ENCODE results near the gene AGMO. TPM values are rescaled to one million over a fixed set of nuclear protein-coding genes. Genes with fewer than 3 reads are reported as not detected.

AGMO gene
- total RNA-seq, 1 experiment from 2014 or later: not detected

DNA sequence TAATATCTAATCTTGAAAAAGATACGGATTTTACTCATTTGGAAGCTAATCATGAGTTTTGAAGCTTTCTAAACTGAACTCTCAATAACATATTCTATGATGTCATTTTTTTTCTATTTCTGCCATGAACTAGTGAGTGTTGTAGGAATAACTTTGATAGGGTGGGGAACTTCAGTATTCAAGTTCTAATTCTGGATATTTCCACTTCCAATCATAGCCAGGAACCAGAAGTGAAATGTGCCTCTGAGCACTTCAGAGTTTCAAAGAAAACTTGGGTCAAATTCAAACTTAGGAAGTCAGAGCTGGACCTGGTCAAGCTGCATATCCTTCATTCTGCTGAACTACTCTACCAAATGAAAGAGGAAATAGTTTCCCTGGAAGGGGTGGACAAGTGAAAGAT lies 847 bp downstream of the AGMO start:
- H3K27ac ChIP-seq (ENCODE audit: low read length): no peak overlapping the region
- CTCF ChIA-PET: no interaction called here
- no peaks in the 10 kb centered on the region for H3K27me3 ChIP-seq (ENCODE audit: control insufficient read depth, insufficient read depth, low read length)
- no TSS peak for BruUV-seq (replicated peaks)
- H3K9me3 ChIP-seq (ENCODE audit: control insufficient read depth, insufficient read depth, low read depth, low read length): no peaks in the 10 kb centered on the region
- H3K4me1 ChIP-seq (ENCODE audit: control insufficient read depth, insufficient read depth, low read length): no peaks in the 10 kb centered on the region; the same call in 1 of the 2 replicates
- no peak overlapping the region for H3K4me3 ChIP-seq (ENCODE audit: low read depth in 2 of 2, low read length in 2 of 2)
- no peaks in the 10 kb centered on the region for H3K36me3 ChIP-seq (ENCODE audit: control insufficient read depth, insufficient read depth, low read length)
- TF ChIP-seq SIN3A (IDR thresholded peaks at IDR 0.05; ENCODE audit: borderline replicate concordance, insufficient read depth, low read depth, low read length): no peak
- TF ChIP-seq, protein P1, sequence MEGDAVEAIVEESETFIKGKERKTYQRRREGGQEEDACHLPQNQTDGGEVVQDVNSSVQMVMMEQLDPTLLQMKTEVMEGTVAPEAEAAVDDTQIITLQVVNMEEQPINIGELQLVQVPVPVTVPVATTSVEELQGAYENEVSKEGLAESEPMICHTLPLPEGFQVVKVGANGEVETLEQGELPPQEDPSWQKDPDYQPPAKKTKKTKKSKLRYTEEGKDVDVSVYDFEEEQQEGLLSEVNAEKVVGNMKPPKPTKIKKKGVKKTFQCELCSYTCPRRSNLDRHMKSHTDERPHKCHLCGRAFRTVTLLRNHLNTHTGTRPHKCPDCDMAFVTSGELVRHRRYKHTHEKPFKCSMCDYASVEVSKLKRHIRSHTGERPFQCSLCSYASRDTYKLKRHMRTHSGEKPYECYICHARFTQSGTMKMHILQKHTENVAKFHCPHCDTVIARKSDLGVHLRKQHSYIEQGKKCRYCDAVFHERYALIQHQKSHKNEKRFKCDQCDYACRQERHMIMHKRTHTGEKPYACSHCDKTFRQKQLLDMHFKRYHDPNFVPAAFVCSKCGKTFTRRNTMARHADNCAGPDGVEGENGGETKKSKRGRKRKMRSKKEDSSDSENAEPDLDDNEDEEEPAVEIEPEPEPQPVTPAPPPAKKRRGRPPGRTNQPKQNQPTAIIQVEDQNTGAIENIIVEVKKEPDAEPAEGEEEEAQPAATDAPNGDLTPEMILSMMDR (IDR thresholded peaks at IDR 0.05): no peak
- TF ChIP-seq POLR2AphosphoS5 (IDR thresholded peaks at IDR 0.05; ENCODE audit: low read depth, low read length): no peak
- TF ChIP-seq, protein P2, sequence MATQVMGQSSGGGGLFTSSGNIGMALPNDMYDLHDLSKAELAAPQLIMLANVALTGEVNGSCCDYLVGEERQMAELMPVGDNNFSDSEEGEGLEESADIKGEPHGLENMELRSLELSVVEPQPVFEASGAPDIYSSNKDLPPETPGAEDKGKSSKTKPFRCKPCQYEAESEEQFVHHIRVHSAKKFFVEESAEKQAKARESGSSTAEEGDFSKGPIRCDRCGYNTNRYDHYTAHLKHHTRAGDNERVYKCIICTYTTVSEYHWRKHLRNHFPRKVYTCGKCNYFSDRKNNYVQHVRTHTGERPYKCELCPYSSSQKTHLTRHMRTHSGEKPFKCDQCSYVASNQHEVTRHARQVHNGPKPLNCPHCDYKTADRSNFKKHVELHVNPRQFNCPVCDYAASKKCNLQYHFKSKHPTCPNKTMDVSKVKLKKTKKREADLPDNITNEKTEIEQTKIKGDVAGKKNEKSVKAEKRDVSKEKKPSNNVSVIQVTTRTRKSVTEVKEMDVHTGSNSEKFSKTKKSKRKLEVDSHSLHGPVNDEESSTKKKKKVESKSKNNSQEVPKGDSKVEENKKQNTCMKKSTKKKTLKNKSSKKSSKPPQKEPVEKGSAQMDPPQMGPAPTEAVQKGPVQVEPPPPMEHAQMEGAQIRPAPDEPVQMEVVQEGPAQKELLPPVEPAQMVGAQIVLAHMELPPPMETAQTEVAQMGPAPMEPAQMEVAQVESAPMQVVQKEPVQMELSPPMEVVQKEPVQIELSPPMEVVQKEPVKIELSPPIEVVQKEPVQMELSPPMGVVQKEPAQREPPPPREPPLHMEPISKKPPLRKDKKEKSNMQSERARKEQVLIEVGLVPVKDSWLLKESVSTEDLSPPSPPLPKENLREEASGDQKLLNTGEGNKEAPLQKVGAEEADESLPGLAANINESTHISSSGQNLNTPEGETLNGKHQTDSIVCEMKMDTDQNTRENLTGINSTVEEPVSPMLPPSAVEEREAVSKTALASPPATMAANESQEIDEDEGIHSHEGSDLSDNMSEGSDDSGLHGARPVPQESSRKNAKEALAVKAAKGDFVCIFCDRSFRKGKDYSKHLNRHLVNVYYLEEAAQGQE (IDR thresholded peaks at IDR 0.05; ENCODE audit: insufficient read depth in 1 of 2, low read depth in 2 of 2, low read length in 1 of 2): no peak
- no peak for TF ChIP-seq TCF7L2 (IDR thresholded peaks at IDR 0.05; ENCODE audit: low read depth, low read length)
- DNase-seq (ENCODE audit: low read depth, low spot score): no peak
- POLR2A ChIA-PET: no interaction called here
- in situ Hi-C loops (cut with HindIII; ENCODE audit: low pct_unique_long_range_greater_than_20kb, low sequenced_read_pairs) (no loop called here), intact Hi-C loops (cut with micrococcal nuclease; ENCODE audit: unreplicated experiment) (no loop called here)
- ATAC-seq: no peak

DNA sequence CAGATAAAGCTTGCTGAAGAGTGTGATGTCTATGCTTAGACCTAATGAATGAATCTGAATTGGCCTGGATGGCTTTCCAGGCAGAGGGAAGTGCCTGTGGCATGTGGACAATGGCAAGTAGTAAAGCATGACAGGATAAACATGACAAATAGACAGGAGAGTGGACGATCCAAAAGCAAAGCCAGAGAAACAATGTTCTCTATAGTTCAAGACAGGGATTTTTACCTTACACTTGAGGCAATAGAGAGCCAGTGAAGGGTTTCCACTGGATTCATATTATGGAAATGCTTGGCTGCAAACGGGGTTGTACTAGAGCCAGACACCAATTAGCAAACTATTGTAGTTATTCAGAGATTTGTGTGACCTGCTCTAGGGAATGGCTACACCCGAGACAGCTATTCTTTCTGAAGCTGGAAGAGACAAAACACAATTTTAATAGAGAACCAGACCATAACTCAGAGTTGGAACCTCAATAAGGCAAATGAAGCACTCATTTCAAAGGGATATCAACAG lies 2.3 kb downstream of the AGMO start:
- POLR2A ChIA-PET: no interaction called here
- no peak overlapping the region for H3K4me3 ChIP-seq (ENCODE audit: low read depth in 2 of 2, low read length in 2 of 2)
- no peaks in the 10 kb centered on the region; the same call in 1 of the 2 replicates for H3K4me1 ChIP-seq (ENCODE audit: control insufficient read depth, insufficient read depth, low read length)
- H3K27ac ChIP-seq (ENCODE audit: low read length): no peak overlapping the region
- TF ChIP-seq, protein P2 (IDR thresholded peaks at IDR 0.05; ENCODE audit: insufficient read depth in 1 of 2, low read depth in 2 of 2, low read length in 1 of 2): no peak
- no peak for TF ChIP-seq POLR2AphosphoS5 (IDR thresholded peaks at IDR 0.05; ENCODE audit: low read depth, low read length)
- no peak for TF ChIP-seq TCF7L2 (IDR thresholded peaks at IDR 0.05; ENCODE audit: low read depth, low read length)
- TF ChIP-seq, protein P1 (IDR thresholded peaks at IDR 0.05): no peak
- no peak for TF ChIP-seq SIN3A (IDR thresholded peaks at IDR 0.05; ENCODE audit: borderline replicate concordance, insufficient read depth, low read depth, low read length)
- DNase-seq (ENCODE audit: low read depth, low spot score) (no peak), ATAC-seq (no peak)
- H3K36me3 ChIP-seq (ENCODE audit: control insufficient read depth, insufficient read depth, low read length): no peaks in the 10 kb centered on the region
- in situ Hi-C loops (cut with HindIII; ENCODE audit: low pct_unique_long_range_greater_than_20kb, low sequenced_read_pairs): no loop called here
- CTCF ChIA-PET: no interaction called here
- BruUV-seq (replicated peaks): no TSS peak
- no peaks in the 10 kb centered on the region for H3K27me3 ChIP-seq (ENCODE audit: control insufficient read depth, insufficient read depth, low read length)
- no peaks in the 10 kb centered on the region for H3K9me3 ChIP-seq (ENCODE audit: control insufficient read depth, insufficient read depth, low read depth, low read length)
- intact Hi-C loops (cut with micrococcal nuclease; ENCODE audit: unreplicated experiment): no loop called here

Measured in Panc1 (cell line).